Gastrocnemius medialis (tissue), 4 donors: Measurements from ENCODE around the gene RASA3.
"Not testable (repeated sequence)": the region's sequence is repeated elsewhere in the genome, so short reads cannot be mapped to it uniquely, and the experiment has no call there.

Experiments used
- CTCF ChIP-seq, 5 experiments: fragments of 450-650 bp in 3 of 5; fragments of 200-600 bp in 2 of 5; sonication (generic) in 2 of 5; IDR thresholded peaks in 4 of 5; conservative IDR thresholded peaks in 1 of 5; 1 replicate in 4 of 5; 2 replicates in 1 of 5; pipeline ENCODE4 v1.5.1; 2016 to 2019; ENCODE audit warnings: antibody characterized with exemption in 5 of 5, mild to moderate bottlenecking in 3 of 5, moderate library complexity in 3 of 5
- POLR2A ChIP-seq, 2 donors: fragments of 450-650 bp; IDR thresholded peaks; one replicate each; pipeline ENCODE4 v1.6.1; 2017; ENCODE audit warnings: antibody characterized with exemption in 2 of 2, mild to moderate bottlenecking in 2 of 2, moderate library complexity in 2 of 2

- not testable (repeated sequence) for TF ChIP-seq CTCF (IDR thresholded peaks at IDR 0.05 in 4 of 5, conservative IDR thresholded peaks at IDR 0.05 in 1 of 5); POLR2A (IDR thresholded peaks at IDR 0.05)
Measured at GRCh38 chr13:114176359-114176902, 44.0 kb upstream of the RASA3 start.
